ENCODE results near the gene HNRNPL.

Gene HNRNPL

DNA sequence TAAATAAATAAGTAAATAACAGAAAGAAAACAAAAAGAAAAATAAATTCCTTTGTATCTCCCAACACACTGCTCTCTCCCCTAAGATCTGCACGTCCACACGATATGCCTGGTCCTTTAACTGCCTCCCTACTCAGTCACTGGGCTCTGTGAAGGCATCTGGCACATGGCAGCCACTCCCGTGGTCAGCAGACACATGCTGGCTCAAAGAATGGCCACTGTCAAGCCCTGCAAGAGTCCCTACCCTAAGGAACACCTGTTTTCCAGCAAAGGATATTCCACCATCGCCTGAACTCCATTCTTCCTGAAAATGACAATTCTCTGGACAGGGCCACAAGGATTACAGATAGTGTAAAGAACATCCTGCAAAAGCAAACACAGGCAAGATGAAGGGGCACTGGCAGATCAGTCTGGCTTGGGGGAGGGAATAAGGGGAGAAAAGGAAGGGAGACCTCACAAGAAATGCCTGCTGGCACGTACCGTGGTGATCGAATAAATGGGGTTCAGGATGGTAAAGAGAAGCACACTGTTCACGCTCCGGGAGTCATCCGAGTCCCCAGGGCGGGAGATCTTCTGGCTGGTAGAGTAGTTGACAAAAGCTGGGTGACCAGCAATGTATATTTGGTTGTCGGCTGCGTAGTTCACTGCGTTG is 4.3 kb downstream of the HNRNPL start:
- no peak for DNase-seq

DNA sequence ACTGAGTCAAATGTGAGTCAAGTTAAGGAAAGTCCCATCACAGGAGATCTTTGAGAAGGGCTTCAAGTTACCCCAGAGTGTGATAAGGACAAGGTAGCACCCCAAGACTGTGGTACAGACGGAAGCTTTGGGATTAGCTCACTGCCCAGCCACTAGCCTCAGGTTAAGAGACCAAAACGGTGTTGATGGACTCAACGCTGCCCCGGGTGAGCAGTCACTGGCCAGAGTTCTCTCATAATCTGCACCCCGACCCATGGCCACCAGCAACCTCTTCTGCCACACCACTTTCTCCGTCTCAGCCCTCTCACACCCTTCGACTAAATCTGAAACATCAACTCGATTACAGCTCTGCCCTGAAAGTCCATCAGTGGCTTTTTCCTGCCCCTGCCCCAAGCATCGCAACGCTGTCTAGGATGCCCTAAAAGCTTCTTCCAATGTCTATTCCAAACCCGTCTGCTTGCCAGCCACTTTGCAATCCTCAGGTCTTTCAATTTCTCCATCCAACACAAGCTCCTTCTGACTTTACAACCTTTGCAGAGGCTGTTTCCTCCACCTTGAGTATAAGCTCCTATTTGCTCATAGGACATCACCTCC is 5.6 kb downstream of the HNRNPL start:
- DNase-seq = no peak

DNA sequence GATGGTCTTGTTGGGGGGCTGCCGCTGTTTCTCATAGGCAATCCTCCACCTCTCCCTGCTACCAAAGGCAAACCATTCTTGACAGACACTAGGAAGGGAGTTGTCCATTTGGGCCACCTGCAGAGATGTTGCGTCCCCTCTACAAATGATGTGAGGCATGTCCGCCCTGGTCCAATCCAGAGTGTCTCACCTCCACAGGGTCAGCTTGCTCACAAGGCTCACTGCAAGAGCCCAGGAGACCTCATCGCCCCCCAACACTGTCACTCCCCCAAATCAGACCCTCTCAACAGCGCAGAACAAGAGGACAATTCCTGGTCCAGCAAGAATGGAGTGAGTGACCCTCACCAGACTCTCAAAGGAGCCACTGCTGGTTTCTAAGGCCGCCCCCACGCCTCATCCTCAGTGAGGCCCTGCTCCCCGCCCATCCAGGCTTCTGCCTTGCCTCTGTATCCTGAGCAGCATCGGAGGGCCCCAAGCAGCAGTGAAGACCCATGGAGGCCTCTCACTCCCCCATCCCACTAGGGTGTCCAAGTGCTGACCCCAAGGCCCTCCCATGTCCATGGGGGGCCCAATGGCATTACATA is 6.5 kb downstream of the HNRNPL start:
- DNase-seq = no peak

DNA sequence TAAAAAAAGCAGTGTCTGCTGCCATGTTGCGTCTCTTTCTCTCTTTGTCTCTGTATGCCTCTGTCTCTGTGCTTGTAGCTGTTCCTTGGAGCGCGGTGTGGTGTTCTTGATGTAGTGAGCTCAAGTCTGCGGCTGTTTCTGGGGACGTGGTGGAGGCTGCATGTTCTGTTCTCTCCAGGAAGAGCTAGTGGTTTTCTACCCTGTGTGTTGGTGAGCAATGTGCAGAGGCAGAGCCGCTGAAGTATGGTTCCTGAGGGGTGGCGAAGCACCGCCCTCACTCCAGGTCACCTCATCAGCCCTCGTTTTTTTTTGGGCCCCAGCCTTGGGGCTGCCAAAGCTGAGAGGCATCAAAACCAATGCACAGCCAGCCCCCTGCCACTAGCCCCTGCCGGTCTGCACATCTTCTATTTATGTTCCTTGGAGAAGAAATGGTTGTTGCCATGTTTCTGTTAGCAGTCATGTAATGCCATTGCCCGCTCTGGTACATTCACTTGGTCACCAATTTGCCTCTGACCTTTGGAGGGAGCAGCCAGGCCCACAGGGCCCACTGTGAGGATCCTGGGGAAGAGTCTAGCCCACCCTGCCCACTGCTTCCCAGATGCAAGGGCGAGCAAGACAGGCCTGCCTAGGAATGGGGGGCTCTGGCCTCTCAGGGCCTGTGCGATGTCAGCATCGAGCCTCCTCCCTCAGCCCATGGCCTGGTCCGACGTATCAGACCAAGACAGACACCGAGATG is 7.2 kb downstream of the HNRNPL start:
- DNase-seq = no peak

DNA sequence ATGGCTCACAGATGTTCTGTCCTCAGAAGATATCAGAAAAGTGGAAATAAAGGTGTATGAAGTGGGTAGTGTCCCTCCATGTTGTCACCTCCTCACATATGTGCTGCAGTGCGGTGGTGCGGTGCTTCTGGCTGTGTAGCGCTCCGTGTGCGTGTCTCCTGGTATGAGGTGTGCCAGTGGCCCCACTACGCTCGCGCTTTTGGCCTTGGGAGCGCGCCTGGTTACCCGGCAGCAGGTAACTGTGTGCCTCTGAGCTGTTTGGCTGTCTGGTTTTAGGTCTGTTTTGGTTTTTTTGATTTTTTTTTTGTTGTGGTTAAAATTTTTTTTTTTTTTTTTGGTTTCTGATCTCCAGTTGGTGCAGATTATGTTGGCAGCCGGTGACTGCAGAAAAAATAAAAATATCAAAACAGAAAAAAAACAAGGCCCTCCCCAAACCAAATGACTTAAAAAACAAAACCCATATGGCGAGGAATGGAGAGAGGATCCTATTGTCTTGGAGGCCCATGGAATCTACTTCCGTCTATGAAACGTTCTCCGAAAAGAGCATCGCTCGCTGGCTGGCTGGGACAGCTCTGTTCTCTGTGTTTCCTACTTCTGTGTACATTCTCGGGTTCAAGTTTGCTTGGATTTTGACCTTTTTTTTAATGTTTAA is 7.9 kb downstream of the HNRNPL start:
- no peak for DNase-seq

DNA sequence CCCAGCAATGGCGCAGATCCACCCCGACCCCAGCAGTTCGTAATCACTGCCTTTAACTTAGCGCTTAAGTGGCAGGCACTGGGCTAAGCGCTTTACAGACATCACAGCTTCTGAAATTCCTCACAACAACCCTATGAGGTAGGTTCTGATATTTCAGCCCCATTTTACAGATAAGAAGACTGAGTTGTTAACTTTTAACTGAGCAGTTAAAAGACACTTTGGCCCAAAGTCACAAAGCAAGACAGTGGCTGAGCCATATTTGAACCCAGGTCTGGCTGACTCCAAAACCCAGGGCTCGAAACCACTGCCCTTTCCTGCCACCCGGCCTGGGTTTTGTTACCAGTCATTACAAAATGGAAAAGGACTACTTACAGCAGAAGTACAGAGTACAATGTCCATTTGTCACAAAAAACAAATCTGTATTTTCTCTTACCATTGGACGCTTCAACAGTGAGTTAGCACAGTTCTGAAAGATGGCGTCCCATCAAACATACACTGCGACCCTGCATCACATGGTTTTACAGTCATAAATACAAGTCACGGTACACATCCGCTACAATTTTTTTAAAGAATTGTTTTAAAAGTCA is 8.5 kb downstream of the HNRNPL start:
- DNase-seq = no peak

DNA sequence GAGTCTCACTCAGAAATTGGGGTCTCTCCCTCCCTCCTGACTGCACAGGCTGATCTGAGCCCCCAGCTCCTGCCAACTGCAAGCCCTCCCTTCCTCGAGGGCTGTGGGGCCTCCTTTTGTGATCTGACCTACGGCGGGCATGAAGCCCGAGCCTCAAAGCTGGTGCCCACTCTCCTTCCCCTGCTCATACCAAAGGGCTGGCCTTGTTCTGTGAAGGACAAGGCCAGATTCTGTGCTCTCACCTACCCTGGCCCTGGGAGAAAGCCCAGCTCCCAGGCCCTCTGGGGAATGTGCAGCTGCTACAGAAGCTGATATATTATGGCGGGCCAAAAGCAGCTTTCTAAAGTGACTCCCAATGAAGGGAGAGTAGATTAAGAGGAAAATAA is 9.2 kb downstream of the HNRNPL start:
- no peak for DNase-seq

DNA sequence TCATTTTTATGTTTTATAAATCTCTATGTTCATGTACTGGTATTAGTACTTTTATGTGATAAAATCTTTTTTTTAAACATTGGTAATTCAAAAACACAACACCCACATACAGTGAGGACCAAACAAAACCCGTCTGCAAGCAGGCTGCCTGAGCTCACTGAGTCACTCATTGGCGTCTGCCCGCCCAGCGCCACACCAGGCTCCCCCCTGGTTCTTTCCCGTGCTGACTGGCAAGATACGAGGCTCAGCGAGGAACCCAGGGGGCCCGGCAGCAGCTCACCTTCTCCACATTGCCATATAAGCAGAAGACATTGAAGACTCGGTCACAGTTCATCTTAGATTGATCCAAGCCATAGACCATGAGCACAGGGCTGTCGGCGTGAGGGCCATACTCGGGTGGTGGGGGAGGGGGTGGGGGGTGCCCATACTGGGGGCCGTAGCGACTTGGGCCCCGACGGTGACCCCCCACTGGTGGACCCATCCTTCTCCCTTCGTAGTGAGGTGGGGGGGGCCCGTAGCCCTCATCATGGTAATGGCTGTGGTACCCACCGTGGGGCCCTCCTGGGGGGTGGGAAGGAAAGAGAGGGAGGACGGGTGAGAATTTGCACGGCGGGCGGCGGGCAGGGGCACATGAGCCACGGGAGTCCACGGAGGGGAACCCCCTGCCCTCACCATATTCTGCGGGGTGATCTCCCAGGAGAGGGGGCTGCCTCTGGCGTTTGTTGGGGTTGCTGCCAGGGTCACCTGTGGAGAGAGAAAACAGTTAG is 9.8 kb downstream of the HNRNPL start:
- no peak for DNase-seq

DNA sequence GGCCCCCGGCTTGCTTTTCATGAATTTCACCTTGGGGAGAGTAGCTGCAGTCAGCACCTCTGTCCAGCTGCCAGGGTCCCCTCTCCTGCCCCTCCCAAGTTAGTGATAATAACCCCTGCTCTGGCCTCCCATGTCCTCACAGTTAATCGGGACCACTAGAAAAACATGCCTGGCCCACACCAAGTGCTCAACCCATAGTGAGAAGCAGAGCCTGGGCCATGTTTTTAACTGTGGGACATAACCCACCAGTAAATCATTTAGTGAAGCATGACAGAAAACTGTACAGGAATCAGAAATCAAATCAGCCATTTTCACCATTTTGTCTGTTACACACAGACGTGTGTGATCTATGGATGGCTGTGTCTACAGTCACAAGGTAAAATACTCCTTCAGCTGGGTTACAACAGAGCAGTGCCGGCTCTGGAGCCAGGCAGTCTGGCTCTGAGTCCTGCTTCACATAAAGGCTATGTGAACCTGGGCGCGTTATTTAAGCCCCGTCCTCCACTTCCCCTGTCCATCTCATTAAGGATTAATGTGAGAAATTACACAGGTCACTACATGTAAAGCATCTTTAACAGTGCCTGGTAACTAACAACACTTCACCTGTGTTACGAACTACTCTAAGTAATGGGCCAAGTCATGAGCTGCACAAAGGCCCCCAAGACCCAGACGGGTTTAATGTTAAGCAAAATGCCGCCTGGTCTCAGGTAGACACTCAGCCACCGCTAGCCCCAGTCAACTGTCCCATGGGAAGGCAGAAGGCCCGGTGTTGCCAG is 10.6 kb downstream of the HNRNPL start:
- no peak for DNase-seq

DNA sequence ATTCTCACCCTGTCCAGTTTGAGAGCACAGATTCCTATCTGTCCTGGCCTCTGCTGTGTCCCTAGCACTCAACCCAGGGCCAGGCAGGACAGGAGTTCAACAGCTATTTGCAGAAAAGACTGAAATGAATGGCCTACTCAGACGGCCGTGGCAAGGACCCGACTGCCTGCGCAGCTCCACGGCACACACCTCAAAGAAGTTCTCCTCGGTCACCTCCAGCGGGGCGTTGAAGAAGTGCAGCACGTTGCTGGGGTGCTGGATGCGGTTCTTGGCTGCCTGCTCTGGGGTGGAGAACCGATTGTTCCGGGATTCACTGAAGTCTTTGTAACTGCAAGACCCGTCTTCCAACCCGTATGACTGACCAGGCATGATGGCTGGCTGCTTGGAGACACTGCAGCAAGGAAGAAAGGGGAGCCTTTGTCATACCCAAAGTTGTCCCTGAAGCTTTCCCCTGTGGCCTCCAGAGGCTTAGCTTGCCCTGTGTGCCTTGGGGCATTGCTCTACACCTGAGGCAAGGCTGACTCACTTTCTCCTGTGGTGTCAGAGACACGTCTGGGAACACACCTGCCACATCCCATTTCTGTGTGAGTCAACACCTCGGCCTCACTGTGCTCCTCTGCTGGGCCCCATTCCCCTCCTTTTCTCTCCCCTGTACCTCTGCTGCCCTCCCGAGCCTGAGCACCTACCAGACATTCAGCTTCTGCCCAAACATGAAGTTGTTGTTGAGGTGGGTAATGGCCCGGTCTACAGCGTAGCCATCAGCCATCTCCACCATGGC is 11.4 kb downstream of the HNRNPL start:
- no peak for DNase-seq

DNA sequence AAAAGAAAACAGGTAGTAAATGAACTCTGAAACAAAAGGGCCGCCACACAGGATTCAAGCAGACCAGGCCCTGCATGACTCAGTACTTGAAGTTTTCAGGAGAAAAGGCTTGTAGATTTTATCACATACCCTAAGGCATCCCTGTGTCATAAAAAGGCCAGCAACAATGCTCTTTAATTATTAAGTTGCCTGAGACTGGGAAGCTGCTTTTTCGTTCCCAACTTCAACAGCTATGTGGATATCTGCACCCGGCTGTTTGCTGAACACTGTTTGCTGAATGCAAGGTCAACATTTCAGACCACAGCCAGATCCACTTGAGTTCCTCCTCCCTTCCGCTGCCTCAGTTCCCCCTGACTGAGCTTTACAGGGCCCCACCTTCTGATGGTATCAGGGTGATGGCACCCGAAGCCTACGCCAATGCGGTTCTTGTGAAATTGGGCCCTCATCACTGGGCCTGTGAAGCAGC is 12.1 kb downstream of the HNRNPL start:
- DNase-seq = no peak

DNA sequence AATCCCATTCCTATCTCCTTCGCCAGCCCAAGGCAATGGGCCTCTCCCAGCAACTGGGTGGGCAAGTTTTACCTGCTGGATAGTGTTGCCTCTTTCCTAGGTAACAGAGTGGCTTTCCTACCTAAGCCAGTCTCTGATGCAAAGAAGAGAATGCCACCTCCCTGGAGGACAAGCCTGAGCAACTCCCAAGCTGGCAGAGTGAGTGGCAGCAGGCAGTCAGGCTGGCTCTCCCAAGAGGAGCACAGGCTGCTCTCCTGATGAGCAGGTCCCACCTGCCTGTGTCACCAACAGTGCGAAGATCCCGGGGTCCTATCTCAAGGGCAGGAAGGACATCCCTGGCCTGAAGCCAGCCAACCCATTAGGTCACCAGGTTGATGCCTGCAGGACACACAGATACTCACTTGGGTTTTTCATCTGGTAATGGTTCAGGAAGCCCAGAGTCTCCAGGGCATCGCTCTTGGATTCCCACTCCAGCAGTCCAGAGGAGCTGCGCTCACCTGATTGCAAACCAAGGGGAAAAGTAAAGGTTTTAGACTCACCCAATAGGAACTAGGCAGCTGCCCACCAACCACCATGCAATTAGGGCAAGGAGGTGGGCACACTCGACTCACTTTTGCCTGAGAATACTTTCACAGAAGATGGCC is 12.7 kb downstream of the HNRNPL start:
- no peak for DNase-seq

DNA sequence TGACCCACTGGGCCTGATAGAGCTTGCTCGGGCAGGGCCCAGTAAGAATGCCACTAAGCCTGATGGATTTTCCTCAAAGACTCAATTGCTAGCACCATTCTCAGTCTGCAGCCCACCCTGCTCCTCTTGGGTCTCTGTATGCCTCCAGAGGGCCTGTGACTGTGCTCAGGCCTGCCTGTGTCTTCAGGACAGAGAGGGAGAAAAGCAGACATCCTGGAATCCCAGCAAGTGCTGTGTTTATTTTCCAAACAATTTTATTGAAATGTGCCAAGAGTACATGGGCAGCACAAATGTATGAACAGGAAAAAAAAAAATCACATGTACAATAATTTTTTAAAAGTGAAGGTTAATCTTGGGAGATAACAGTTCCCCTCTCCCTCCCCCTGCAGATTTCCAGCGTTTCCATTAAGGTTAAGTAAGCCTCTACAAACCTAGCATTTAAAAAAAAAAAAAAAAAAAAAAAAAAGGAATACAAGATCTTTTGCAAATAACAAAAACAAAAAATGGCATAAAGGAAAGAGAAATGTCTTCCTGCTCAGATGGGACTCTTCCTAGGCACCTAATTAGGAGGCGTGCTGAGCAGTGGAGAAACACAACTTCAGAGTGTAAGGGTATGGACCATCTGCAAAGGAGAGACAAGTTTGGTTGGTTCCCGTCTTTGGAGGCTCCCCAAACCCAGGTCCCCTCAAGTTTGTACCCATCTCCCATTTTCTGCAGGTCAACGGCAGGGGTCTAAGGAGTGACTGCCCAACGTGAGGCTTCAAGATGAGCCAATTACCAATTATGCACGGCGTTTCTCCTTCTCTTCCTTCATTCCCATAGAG is 13.4 kb downstream of the HNRNPL start:
- no peak for DNase-seq

DNA sequence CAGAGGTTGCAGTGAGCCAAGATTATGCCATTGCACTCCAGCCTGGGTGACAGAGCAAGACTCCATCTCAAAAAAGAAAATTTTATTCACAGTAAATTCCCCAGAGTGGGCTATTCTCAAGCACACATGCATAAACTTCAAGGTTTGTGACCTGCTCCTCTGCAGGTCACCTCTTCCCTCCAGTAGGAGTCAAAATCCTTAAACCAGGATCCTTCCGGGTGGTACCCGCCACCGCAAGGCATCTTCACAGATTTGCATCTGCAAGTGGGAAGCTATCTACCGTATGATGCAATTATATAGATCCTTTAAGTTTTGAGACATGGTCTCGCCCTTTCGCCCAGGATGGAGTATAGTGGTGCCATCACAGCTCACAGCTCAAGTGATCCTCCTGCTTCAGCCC is 15.2 kb downstream of the HNRNPL start:
- DNase-seq = no peak

DNA sequence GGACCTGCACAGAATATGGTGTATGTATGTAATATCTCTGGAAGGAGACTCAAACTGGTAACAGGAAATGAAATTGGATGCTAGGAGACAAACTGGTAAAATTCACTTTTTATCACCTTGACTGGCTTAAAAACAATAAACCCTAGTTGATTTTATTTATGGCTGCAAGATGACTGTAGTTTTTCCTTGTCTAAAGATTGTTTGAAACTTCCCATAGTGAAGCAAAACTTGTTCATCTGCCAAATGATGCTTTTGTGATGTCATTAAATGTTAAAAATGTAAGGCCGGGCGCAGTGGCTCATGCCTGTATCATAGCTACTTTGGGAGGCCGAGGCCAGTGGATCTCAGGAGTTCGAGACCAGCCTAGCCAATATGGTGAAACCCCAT is 15.7 kb downstream of the HNRNPL start:
- no peak for DNase-seq

DNA sequence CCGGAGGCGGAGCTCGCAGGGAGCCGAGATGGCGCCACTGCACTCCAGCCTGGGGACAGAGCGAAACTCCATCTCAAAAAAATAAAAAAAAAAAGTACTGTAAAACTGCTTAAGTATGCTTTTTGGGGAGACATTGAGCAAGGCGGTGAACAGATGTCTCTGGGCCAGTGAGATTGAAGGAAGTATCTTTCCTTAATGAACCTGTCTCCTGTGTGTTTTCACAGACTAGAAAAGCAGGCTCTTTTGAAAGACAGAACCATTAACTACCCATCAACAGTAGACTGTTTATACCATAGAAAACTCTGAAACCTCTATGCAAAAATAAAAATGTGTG is 16.7 kb downstream of the HNRNPL start:
- DNase-seq = peak in 3 of 4 experiments; percentile 22 to 53 (median 49)

DNA sequence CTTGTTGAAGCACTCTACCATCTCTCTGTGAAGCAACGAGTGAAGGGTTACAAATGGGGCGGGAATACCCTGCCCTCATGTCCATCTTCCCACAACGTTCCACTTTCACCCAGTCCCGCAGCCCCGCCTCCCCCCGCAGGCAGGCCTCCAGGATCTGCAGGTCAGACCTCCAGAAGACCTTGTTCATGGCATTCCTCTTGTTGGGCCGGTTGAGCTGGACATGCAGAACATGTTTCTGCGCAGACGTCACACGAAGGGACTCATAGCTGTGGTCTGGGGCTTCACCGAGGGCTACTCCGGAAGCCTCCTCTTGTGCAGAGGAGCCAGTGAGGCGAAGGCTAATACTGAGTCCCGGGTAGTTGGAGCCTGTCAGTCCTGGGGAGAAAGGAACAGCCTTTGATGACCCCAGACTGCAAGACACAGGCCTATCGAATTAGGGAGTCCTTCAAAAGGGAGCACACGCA is 18.6 kb downstream of the HNRNPL start:
- DNase-seq = peak; percentile 49 to 67 (median 64)

DNA sequence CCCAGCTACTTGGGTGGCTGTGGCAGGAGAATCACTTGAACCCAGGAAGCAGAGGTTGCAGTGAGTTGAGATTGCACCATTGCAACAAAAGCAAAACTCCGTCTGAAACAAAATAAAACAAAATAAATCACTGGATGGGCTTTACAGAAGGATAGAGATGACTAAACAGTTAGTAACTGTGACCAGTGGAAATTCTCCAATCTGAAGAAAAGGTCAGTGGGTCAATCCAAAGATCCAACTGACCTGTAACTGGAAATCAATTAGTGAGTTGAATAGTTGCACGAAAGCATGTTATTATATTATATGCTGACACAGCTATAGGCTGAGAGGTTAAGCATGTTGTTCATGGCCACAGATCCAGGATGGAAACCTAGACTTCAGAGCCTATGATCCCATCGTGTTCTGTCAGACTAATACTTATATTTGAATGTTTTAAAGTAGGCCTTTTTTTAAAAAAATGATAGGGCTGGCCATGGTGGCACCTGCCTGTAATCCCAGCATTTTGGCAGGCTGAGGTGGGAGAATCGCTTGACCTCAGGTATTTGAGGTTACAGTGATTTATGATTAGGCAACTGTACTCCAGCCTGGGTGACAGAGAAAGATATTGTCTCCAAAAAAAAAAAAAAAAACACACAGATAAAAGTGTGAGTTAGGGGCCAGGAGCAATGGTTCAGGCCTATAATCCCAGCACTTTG is 19.6 kb downstream of the HNRNPL start:
- DNase-seq = no peak

Measured in suppressor macrophage (primary cell).